Measurements from ENCODE around the gene CCS.

- TF ChIP-seq, protein P1, sequence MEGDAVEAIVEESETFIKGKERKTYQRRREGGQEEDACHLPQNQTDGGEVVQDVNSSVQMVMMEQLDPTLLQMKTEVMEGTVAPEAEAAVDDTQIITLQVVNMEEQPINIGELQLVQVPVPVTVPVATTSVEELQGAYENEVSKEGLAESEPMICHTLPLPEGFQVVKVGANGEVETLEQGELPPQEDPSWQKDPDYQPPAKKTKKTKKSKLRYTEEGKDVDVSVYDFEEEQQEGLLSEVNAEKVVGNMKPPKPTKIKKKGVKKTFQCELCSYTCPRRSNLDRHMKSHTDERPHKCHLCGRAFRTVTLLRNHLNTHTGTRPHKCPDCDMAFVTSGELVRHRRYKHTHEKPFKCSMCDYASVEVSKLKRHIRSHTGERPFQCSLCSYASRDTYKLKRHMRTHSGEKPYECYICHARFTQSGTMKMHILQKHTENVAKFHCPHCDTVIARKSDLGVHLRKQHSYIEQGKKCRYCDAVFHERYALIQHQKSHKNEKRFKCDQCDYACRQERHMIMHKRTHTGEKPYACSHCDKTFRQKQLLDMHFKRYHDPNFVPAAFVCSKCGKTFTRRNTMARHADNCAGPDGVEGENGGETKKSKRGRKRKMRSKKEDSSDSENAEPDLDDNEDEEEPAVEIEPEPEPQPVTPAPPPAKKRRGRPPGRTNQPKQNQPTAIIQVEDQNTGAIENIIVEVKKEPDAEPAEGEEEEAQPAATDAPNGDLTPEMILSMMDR (IDR thresholded peaks at IDR 0.05) = no peak
- TF ChIP-seq POLR2A (IDR thresholded peaks at IDR 0.05) = no peak
These were observed 26.8 kb upstream of the CCS start for GRCh38 chr11:66566221-66566620.

Measured in esophagus squamous epithelium (tissue), 4 donors.